GM21528 (cell line): ENCODE results near the gene CASZ1.

Experiments used
- ATAC-seq: cut with Tn5 transposase; IDR thresholded peaks from one replicate; pipeline ENCODE4 v1.9.1; 2021; ENCODE audit warnings: mild to moderate bottlenecking, moderate library complexity; ENCODE audit not compliant: unreplicated experiment, low FRiP score

Gene CASZ1

DNA sequence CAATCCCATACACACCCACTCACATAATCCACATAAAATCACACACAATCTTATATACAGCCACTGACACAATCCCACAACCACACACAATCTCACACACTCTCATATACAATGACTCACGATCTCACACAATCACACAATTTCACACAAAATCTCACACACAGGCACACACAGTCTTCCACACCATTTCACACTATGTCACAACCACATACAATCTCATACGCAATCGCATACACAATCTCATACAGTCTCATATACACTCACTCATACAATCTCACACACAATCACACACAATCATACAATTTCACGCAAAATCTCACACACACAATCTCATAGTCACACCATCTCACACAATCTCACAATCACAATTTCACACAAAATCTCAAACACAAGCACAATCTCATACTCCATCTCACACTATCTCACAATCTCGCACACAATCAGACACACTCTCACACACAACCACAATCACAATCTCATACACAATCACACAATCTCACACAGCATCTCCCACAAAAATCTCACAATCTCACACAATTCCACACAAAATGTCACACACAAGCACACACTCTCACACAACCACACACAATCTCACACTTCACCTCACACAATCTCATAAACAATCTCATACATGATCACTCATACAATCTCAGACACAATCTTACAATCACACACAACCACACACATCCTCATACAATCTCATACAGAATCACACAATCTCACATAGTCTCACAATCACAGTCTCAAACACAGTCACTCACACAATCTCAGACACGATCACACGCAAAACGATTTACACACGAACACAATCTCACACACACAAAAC, 18.5 kb downstream of the CASZ1 start:
- no peak for ATAC-seq

DNA sequence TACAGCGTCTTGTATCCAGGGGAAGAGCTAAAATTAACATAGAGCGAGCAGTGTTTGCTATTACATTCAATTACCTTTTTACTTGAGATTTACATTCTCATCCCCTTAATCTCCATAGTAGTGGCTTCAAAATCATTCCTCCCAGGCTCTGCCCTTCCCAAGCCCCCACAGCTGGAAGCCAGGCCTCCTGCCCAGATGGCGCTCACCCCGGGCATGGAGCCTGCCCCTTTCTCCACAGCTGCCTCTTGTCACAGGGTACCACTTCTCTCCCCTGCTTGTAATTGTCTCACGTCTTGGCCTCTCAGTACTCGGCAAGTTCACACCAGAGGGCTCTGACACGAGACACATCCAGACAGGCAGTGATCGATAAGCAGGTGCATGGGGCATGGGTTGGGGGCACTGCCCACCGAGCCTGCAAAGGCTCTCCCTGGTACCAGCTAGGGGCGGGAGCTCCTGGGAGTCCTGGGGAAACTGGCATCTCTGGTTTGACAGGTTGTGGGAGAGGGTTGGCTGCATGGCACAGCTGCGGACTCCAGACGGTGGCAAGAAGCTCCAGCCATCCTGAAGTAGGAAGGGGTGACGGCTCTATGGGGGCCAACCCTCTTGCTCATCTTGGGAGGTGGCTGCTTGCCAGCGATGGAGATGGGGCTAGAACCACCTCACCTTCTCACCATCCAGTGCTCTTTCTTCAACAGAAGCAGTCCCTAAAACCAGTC, 20.1 kb downstream of the CASZ1 start:
- no peak for ATAC-seq

DNA sequence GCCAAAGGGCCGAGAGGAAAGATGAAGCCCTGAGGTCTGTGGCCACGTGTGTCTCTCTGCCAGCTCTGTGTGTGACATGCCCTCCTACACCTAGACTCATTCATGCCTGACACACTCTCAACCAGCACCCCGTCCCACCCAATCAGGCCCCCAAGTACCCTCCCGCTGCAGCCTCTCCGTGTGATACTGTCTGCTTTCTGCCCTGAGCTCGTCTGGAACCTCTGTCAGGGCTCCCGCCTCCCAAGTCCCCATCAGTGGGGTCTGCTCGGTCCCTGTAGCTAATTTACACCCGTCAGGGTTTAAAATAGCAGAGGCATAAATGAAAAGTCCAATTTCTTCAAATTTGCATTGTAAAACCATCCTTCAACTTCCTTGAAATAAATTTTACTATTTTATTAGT, 20.7 kb downstream of the CASZ1 start:
- ATAC-seq = no peak

DNA sequence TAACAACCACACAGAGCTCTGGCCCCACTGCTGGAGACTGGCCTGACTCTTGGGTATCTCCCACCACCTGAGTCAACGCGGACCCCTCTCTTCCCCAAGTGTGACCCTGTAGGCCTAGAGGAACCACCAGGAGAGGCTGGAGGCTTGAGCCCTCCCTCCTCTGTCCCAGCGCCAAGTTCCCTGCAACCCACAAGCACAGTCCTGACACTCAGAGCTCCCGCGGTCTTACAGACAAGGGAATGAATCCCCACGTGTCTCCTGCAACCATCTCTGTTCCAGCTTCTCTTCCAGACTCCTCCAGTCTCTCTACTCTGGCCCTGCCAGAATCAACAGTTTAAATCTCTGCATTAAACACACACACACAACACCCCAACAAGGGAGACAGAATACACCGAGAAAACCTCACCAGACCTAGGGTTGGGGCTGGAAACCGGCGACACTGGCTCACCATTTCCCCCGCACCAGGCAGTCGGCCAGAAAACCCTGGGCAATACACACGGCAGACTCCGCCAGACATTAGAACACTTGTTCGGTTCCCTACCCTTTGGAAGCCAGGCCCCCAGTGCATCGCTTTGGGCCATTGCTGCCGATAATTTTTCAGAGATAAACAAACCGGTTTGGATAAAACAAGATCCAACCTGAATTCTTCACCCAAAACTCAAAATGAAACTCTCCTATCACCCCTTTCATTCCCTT, 21.7 kb downstream of the CASZ1 start:
- ATAC-seq = no peak

DNA sequence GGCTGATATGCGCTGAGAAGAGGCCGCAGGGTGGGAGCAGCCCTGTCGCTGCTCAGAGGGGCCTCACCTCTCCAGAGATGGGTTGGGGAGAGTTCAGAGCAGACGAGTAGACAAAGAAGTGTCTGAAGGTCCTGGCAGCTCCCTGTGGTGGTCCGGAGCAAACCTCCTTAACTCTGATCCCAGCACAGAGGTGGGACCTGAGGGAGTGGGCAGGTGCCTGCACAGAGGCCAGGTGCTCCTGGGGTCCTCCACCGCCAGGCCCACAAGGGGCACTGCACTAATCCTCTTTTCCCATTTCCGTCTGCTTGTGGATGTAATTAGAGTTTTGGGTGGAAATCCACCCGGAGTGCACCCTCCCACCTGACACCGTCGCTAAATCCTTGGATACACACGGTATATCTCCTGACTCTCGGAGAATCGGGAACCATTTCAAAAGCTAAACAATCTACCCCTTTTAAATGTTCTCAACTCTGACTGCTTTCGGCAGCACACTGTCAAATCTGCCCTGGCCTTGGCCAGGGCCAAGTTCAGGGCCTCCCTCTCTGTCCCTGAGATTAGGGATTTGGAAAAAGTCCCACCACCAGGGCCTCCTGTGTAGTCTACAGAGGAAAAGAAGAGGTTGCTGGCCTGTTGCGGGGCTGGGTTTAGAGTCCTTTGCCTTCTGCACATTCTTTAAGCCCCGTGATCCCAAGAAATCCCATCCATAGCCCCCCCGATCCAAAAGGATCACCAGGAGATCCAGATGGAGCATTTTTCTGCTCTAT, 22.4 kb downstream of the CASZ1 start:
- ATAC-seq = no peak

DNA sequence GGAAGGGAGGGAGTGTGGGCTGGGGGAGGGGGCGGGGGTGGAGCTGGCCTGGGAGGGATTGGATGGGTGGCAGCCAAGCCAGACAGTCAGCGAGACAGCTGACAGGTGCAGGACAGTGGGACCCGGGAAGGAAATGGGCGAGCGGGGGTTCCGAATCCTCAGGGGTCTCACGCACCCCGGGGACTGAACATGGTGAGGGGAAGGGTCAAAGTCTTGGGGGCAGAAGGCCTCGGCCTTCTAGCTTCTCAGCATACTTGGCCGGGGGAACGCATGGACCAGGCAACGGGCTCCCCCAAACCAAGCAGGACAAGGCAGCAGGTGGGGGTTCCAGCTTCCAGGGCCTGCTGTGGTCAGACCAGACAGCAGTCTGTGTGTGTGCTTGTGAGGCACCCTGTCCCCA, 23.1 kb downstream of the CASZ1 start:
- ATAC-seq = no peak

DNA sequence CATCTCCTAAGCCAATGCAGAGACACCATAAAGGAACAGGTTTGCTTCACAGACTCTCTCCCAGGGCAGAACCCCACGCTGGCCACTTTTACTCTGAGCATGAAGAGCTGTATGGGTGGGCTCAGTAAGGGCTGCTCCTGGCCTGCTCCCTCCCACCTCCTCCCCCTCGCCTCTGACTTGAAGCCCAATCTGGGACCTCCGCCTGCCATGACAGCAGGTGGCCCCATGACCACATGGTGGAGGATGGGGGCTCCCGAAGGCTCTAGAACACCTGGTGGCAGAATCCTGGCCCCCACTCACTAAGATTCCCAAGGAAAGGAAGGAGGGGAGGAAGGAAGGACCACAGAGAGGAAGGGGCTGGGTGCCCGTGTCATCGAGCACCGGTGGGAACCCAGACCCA, 23.7 kb downstream of the CASZ1 start:
- ATAC-seq = no peak

DNA sequence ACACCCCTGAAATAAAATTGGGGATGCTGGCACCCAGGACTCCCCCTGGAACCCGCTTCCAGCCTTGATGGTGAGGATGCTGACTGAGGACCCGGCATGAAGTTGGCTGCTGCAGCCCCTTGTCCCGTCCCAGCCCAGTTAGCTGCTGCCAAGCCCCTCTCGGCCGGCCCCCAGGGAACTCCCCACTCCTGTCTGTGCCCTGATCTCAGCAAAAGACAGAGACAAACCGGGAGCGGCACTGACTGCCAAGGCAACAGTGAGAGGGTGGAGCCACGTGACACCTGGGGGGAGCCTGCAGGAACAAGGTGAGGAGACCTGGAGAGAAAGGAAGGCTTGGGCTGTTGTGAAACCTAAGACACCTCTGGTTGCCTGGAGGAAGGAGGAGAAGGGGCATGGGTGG, 24.7 kb downstream of the CASZ1 start:
- no peak for ATAC-seq

DNA sequence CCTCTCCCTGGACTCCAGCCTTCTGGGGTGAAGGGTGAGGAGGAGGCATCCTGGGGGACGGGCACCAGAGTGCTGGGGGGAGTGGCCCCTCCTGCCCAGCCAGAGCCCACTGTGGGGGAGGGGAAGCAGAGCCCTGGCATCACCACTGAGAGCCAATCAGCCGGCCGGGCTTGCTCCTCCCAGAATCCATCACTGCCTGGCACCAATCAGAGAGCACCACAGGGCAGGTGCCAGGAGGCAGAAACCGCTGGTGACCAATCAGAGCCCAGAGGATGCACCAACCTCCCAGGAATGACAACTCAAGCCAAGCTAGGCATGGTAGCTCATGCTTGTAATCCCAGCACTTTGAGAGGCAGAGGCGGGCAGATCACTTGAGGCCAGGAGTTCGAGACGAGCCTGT, 27.9 kb downstream of the CASZ1 start:
- no peak for ATAC-seq

DNA sequence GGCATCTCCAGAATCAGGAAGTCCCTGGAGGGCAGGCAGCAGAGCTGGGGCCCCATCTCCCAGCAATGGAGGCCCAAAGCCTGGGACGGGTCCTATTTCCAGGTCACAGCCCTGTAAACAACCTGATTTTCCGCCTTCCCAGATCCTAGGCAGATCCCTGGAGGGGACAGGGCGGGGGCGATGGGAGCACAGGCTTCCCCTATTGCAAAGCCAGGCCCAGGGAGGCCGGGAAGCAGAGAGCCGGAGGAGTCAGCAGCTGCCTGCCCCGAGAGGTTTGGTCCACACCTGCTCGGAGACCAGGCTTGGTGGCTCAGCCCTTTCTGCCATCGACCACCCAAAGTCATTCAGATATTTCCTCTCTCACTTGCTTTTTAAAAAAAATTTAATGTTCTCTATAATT, 29.2 kb downstream of the CASZ1 start:
- ATAC-seq = no peak

DNA sequence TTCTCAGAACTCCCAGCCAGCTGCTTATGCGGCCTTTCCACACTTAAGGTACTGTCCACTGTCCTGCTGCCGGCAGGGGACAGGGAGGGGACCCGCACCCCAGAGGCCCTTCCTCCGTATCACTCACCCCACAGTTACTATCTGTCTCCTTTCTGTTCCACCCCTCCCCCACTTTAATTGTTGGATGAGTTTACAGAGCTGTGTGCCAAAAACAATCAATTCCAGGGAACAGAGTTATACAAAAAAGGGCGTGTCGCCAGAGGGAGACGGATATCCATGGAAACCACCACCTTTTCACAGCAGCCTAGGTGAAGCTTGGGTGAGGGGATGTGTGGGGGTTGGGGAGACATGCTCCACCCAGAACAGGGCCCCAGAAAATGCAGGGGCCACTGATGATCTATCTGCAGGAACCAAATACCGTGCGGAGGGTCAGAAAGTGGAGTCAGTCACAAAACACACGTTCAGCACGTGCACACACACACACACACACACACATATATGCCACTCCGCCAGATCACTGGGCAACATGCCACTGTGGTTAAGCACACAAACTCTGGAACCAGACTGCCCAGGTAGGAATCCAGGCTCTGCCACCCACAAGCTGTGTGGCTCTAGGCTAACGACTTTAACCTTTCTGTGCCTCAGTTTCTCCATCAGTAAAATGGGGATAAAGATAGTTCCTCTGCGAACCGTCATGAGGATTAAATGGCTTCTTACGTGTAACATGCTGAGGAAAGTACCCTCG, 30.5 kb downstream of the CASZ1 start:
- ATAC-seq = no peak

DNA sequence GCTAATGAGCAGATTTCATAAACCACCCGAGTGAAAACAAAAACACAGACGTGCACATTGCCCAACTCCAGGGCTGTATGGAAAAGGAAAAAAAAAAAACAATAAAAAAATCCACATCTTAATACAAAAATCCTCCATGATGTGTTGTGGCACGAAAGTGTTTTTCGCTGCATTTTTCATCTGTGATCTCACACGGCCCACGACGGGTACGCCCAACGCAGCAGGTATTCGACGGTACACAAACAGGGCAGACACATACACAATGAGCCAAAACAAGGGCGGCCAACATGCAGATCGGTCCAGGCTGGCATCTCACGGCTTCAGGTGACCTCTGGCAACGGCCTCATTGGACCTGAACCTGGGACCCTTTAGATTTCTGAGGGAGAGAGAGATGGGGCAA, 31.1 kb downstream of the CASZ1 start:
- no peak for ATAC-seq

DNA sequence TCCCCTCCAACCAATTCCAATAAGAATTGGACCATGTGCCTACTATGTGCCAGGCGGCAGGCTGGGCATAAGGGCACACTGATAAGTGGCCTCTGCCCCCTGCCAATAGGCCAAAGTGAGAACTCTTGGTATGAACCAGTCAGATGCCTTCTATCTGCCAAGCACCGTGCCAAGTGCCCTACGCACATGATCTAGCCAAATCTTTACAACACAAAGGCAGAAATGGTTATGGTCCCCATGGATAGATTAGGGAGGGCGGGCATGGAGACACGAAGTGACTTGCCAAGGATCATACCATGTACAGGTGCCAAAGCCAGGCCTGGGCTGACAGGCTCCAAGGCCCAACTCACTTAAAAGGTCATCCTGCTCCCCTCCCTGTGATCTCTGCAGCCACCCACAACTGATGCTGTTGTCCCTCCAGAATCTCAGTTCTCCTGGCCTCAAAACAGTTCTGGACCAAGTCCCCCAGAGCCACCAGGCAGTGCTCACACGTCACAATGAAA, 32.1 kb downstream of the CASZ1 start:
- ATAC-seq = no peak

DNA sequence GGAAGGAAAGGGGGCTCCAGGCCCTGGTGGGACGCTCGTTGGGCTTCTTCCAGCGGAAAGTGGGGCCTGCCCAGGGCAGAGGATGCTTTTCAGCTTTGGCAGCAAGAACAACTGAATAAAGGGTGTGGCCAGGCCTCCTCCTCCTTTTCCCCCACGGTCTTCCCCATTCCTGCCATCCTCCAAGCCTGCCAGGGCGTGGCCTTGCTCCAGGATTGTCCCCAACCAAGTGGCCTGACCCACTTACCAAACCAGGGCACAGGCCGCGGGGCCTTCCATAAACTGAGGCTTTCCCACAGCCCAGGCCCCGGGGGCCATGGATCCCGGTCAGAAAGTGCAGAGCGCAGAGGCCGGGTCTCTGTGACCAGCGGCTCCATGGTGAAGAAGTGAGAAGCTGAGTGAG, 33.6 kb downstream of the CASZ1 start:
- ATAC-seq = no peak

DNA sequence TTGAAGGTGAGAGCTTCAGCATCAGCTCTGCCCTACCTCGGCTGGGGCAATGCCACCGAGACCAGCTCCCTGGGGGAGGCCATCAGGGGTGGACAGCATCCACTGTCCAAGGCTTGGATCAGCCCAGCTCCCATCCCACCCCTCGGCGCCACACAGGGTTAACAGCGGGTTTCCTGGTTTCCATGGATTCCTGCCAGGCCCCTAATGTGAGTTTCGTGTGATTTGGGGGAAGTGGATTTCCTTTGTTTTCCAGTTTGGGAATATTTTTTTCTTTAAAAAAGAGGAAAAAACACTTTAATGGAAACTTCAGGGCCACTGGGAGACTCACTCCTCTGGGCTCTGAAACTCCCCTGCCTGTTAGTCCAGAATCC, 34.3 kb downstream of the CASZ1 start:
- no peak for ATAC-seq

DNA sequence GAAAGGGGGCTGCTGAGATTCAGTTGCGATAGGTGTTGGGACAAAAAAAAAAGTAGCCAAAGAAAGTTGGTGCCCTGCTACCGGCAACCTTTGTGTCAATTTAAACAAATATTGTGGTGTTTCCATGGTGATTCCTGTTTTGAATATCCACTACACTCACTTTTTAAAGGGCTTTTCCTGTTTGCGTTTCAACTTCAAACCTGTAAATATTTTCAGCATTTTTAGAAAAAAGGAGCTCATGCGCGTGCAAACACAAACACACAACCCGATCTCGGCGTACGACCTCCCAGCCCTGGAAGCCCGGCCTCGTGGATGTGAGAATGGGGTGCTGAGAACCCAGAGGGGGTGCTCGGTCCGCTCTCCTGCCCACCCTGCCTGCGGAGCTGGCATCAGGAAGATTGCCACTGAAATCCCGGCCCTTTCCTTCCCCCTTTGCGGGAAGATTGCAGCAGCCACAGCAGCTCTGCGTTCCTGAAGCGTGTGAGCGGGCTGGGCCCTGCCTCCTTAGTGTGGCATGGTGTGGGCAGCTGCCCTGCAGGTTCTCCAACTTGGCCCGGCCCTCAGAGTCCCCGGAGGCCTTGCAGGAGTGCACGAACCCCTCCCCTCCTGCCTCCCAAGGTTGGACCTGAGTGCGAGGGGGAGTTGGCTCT, 34.8 kb downstream of the CASZ1 start:
- no peak for ATAC-seq

DNA sequence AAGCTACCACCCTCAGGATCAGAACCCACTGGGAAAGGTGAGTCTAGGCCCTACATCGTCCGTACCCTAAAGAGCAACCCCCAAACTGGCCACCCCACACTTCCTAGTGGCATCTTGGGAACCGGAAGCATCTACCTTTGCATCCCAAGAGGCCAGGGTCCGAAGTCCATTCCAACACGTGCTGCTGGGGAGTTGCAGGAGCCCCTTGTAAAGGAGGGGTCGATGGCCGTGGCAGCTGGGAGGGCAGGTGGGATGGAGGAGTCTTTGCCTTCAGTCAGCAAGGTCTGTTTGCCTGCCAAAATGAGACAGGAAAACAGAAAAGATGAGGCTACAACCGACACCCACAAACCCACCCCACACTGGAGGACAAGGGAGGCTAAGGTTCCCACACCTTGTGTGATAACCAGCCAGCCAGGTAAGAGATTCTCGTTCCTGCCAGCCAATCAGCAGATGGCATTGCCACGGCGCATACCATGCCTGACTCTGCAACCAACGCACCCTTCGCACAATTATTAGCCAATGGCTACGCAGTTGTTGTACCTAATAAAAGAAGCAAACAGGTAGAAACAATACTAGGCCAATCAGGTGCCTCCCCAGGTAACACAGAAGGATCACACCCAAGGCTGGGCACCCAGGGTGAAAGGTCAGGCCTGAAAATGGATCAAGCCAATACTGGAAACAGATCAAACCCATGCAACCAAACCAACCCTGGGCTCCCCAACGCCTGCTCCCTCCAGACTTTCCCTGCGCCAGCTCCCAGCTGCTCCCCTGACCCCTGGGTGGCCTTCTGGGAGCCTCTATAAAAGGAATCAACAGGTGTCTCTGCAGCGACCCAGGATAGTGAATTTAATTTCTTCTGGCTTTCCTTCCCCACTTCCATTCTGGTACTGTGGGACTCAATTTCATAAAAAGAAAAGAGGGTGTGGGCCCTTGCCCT, 35.6 kb downstream of the CASZ1 start:
- ATAC-seq = no peak

DNA sequence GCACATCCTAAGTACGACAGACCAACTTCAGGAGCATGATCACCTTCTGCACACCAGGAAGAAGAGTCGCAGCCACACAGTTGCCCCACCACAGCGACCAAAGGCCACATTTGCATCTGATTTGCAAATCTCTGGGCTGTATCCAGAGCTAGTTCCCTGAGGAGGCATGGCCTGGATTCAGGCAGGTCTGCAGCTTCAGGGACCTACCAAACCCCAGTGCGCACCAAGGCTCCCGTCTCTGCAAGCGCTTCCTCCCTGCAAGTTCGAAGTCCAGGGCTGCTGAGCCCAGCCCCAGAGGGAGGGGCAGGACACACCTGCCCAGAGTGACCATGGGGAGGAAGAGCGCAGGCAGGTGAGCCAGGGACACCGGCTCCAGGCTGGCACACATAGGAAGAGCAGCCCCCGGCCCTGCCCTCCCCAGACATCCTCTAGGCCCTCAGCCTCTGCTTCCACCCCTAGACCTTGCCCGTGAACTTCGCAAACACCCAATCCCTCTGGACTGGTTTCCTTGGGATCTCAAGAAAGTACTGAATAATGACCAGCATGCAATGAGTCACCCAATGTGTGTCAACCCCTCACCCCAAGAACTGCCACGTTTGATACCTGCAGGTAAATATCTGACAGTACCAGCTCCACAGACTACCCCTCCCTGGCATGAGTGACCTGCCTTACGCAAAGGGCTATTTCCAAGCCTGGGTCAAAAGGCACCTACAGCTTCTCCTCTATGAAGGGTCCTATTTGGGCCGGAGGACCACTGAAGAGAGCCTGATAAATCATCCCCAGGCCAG, 36.8 kb downstream of the CASZ1 start:
- no peak for ATAC-seq
